HG03103 (cell line): ENCODE data around the gene KLHL40.
"Not testable (repeated sequence)": the region's sequence is repeated elsewhere in the genome, so short reads cannot be mapped to it uniquely, and the experiment has no call there.

Experiments
- ATAC-seq: cut with Tn5 transposase; IDR thresholded peaks from one replicate; pipeline ENCODE4 v1.9.1; 2021; ENCODE audit warnings: low read depth; ENCODE audit not compliant: unreplicated experiment

KLHL40 gene

DNA sequence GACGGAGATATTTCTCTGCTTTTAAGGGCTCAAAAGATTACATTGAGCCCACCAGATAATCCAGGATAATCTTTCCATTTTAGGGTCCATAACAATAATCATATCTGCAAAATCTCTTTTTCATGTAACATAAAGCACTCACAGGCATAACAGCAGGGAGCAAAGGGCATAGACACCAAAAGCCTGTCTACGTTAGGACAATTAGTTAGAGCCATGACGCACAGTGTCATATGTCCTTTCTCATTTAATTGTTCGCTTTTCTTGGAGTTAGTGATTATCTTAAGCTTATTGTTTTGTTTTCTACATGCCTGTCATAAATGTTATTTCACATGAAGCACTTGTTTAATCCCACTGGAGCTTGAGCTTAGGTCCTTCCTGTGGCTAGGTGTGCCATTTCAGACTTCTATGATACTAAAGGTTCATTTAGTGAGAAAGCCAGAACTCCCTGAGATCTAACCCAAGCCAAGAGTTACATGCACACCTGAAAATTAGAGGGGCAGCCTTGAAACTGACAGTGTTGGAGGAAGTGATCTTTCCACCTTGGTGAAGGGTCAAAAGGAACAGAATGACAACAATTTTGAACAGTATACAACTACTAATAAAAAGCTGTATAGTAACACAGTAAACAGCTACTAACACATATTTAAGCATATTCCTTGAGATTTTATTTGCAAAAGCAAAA lies 29.0 kb downstream of the KLHL40 start:
- no peak for ATAC-seq

DNA sequence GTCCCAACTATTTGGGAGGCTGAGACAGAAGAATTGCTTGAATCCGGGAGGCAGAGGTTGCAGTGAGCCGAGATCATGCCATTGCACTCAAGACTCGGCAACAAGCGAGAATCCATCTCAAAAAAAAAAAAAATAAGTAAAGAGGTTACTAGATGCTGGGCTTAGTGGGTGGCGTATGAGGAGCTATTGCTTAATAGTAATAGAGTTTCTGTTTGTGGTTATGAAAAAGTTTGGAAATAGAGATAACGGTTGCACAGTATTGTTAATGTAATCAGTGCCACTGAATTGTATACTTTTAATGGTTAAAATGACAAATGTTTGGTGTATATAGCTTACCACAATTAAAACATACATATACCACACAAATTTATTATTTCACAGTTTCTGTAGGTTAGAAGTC lies 32.0 kb downstream of the KLHL40 start:
- ATAC-seq, result no peak

DNA sequence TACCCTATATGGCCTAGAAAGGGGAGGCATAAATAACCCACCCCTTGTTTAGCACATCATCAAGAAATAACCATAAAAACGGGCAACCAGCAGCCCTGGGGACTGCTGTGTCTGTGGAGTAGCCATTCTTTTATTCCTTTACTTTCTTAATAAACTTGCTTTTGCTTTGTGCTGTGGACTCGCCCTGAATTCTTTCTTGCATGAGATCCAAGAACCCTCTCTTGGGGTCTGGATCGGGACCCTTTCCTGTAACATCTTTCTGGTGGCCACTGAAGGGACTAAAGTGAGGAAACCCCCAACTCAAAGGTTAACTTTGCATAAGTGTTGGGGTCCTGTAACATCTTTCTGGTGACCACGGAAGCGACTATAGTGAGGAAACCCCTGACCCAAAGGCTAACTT lies 33.0 kb downstream of the KLHL40 start:
- ATAC-seq, result no peak

DNA sequence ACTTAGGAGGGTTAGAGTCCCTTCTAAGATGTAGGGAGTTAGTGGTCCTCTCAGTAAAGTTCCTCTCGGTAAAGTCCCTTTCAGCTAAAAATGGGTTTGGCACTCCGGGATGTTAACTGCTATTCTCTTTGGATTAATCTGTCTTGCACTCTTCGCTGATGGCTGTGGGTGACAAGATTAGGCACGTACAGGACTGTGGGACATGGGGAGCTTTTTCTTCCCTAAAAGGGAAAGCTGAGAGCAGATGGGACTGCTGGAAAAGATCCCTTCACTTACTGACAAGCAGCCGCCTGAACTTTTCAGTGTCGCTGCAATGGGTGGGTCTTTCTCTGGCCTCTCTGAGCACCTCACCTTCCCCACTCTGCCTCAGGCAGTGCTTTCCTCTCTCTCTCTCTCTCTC lies 33.7 kb downstream of the KLHL40 start:
- ATAC-seq, result no peak

DNA sequence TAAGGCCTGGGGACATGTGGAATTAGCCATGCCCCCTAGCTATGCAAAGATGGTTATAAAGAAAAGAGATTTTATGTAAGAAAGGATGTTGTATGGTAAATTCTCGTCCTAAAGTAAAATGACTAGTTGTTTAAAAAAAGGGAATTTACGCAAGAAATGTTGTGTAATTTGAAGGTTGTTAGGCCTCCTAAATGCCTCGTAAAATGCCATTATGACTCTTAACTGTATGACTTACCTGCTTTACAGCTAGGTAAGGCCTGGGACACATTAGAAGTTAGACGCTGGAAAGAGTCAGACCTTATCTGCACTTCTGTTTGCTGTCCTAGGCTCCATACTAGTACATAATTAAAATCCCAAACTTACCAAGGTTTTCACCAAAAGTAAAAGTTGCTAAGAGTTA lies 34.8 kb downstream of the KLHL40 start:
- ATAC-seq, result no peak

DNA sequence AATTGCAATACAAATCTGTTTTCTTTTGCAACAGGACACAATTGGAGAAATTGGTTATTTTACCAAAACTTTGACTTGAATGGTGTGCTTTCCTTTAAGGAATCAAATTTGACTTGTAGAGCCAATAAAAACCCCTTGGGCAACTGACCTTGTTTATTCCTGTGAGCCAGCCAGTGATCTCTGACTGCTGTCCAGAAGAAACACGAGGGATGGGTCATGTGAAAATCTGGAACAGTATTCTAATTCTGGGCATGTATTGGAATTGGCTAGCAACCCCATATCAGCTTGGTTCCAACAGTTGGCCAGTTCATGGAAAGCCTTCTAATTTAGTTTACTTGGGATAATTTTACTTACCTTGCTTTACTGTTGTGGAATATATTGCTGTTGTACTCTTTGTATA lies 36.4 kb downstream of the KLHL40 start:
- ATAC-seq, result no peak

DNA sequence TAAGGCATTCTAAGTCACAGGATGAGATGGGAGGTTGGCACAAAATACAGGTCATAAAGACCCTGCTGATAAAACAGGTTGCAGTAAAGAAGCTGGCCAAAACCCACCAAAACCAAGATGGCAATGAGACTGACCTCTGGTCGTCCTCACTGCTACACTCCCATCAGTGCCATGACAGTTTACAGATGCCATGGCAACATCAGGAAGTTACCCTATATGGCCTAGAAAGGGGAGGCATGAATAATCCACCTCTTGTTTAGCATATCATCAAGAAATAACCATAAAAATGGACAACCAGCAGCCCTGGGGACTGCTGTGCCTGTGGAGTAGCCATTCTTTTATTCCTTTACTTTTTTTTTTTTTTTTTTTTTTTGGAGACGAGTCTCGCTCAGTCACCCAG lies 37.1 kb downstream of the KLHL40 start:
- not testable (repeated sequence) for ATAC-seq

DNA sequence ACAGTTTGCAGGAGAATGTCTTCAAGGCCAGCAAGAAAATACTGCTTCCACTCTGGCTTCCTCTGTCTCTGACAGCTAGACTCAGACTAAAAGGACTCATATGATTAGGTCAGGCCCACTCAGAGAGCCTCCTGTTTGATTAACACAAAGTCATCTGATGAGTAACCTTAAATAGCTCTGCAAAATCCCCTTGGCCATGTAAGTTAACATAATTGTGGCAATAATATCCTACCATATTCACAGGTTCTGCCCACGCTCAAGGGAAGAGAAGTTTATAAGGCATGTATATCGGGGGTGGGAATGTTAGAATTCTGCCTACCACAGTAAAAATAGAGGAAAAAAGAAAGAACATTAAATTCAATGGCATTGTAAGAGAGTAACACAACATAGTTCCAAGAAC lies 37.9 kb downstream of the KLHL40 start:
- no peak for ATAC-seq

DNA sequence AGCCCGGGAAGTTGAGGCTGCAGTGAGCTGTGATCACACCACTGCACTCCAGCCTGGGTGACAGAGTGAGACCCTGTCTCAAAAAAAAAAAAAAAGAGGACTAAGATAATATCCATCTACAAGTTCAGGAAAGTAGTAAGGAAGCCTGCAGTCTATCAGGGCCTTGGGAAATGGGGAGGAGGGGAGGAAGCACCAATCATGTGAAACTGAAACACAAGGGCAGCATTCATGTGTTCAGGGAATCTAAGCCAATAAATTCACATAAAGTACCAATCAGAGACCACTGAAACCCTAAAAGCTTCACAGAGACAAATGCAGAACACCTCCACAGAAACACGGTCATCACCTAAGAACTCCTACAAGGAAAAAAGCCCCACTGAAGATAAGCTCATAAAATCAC lies 40.1 kb downstream of the KLHL40 start:
- ATAC-seq, result no peak

DNA sequence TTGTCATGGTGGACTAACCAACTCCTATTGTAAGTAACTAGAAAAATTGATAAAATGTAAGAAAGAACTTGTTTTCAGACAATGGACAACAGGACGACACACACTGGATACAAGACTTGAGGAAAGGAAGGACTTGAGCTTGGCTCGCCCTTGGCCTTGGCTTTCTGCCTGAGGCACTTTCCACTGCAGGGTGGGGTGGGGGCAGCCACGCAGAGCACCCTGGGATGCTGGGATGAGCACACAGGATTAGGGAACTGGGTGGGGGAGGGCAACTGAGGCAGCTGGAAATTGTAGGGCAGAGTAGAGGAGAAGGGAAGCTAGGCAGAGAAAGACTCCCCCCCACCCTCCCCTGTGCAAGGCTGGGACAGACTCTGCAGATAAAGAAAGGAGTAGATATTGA lies 42.7 kb downstream of the KLHL40 start:
- no peak for ATAC-seq

DNA sequence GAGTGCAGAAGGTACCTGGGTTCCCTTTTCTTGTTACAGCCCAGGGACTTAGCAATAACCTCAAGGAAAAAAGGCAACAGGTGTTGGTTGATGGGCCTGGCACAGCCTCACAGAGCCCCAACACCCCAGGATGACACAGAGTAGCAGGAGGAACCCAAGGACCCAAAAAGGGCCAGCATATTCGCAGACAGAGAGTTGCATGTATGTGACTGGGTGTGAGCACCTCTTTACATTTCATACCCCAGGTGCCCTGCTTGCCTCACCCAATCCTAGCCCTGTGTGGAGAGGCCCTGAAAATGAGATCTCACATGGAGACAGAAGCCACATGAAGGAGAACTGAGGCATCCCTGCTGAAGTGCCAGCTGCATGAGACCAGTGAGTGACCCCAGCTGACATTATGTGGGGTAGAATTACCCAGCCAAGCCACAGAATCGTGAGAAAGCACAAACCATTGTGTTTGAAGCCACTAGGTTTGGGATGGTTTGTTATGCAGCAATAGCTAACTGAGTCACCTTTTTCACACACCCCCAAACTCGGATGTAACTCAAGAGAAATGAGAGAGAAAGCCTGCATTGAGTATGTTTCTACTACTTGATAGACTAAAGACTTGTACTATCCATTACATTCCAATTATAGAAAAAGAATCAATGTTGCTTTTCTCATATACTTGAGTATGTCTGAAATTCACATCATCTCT lies 43.5 kb downstream of the KLHL40 start:
- ATAC-seq, result no peak

DNA sequence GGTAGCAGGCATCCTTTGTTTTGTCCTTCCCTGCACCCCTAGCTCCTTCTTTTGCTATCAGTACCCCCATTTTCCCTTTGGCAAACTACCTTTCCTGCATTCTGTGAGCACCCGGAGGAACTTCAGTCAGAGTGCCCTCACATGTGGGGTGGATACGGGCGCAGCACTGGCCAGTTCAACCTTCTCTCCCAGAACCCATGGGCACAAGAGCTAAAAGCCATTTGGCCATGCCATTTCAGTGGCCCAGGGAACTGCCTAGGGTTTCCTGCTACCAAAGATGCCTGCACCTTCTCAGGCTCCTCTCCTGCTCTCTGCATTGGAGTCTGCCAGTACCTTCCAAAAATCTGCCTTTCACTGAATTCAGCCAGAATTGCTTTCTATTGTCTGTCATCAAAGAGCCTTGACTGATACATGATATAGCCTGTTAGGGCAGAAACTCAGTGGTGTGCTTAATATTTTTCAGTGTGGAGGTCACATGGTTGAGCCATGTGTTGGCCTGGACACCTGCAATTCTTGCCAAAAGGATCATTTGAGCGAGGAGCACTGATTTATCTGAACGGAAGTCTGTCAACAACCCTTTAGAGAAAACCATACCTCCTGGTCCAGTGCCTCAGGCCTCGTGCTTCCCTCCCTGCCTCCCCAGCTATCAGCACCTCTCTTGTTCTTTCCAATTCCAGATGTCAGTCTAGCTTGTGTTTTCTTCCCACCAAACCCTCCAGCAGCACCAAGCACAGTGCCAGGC lies 44.2 kb downstream of the KLHL40 start:
- ATAC-seq, result no peak

DNA sequence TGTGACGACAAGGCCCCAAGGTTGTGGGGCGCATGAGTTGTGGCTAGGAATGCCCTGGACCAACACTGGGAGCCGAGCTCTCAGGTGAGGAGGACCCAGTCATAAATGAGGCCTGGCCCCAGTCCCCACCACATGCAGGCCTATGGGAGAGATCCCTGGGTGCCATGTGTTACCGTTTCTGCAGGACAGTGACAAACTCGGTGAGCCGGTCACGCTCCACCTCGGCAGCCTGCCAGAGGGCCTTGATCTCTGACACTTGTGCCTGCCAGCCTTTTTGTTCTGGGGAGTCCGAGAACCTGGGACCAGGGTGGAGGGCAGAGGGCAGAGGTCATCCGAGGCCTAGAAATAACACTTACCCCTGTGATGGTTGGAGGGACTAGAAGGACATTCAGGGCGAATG lies 45.0 kb downstream of the KLHL40 start:
- no peak for ATAC-seq

DNA sequence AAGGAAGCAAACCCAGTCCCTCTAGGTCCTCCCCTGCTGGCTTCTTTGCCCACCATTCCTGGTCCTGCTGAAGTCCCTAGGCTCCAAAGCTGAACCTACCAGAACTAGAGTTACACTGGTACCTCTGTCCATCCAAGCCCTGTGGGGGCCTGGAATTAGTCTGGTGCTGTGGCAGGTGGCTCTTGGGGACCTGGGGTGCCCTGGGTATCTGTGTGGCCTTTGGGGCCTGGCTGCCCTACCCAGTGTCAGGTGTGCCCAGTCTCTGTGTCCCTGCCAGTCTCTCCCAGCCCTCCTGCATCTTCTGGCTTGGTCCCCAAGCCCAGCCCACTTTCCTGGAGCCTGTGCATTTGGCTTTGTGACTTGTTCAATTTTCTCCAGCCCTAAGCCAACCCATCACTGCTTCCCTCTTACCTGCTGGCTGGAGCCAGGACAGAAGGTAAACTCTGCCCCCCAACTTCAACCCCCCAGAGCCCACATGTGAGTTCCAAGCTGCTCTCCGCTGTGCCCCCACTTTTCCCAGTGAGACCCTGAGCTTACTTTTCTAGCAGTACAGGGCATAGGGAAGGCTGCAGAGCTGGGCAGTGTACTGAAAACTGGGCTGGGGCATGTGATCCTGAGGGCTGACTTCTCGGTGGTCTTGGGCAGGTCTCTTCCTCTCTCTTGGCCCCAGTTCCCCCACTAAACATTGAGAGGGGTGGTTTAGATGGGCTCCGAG lies 45.5 kb downstream of the KLHL40 start:
- ATAC-seq, result no peak

DNA sequence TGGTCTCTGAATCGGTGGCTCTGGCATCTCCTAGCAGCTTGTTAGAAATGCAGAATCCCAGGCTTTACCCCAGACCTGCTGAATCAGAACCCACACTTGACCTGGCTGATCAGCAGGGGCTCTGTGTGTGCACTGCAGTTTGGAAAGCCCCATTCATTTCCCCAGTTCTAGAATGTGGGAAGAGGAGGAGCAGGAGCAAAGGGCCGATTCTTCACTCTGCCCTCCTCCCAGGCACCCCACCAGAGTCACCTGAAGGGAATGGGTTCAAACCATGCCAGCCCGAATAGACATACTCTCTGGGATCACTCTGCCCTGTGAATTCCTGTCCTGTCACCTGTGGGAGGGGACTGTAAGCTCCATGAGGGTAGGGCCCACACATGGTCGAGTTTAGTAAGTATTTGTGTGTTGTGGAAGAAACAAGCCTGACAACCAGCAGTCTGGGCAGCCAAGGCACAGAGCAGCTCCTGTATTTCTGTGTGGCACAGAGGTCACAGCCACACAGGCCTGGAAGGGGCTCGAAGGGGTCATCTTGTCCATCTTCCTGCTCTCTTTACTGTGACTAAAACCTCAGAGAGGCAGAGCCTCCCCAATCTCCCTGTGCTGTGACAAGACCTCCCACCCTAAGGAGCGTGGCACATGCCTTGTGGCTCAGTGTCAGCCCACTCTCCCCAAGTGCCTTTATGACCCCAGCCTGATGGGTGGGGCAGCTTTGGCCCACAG lies 46.3 kb downstream of the KLHL40 start:
- no peak for ATAC-seq

DNA sequence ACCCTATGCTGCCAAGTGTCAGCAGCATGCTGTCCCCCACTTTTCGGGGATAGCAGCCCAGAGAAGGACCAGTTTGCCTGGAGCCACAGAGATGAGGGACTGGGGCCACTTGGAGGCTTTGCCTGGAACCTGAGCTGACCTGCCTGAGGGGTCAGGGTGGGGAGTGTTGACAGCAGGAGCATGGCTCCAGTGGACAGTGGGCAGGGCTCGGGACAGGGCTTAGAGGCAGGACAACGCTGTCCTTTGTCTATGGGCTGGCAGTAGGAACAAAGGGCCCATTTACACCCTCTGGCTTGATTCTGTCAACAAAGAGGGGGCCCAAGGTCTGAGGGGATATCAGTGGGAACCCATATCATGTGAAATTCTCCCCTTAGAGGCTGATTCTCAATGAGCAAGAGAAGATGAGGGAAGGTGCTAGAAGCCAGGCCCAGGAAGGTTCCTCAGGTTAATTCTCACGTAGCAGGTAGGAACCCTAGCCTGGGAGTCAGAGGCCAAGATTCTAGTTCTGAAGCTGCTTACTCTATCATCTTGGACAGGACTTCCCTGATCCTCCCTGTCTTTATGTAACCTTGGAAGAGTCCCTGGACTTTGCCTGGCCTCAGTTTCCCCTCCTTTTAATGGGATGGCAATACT lies 47.0 kb downstream of the KLHL40 start:
- ATAC-seq, result no peak

DNA sequence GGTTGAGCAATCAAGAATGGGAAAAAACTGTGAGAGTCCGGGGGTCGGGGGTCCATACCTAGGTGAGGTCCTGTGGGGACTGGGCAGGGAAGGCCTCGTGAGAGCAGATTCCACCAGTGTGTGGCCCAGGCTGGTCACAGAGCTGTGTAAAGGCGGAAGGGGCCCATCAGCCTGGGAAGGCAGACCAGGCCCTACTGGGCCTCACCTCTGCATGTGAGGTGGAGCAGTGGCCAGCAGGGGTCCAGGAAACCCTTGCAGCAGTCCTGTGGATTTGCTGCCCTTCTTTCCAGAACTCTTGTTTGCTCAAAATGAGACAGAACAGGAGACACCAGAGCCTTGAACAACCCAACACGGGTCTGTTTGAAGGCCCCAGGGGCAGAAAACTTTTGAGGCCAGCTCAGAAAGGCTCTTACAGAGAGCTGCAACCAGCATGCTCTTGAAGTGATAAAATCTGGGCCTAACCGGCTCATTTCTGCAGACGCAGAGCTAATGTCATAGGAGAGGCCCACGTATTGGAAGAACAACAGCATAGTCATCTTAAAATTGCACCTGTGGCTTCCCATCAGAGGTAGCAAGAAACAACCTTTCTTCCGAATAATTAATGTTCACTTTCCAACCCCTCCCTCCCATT lies 47.6 kb downstream of the KLHL40 start:
- ATAC-seq, result no peak

DNA sequence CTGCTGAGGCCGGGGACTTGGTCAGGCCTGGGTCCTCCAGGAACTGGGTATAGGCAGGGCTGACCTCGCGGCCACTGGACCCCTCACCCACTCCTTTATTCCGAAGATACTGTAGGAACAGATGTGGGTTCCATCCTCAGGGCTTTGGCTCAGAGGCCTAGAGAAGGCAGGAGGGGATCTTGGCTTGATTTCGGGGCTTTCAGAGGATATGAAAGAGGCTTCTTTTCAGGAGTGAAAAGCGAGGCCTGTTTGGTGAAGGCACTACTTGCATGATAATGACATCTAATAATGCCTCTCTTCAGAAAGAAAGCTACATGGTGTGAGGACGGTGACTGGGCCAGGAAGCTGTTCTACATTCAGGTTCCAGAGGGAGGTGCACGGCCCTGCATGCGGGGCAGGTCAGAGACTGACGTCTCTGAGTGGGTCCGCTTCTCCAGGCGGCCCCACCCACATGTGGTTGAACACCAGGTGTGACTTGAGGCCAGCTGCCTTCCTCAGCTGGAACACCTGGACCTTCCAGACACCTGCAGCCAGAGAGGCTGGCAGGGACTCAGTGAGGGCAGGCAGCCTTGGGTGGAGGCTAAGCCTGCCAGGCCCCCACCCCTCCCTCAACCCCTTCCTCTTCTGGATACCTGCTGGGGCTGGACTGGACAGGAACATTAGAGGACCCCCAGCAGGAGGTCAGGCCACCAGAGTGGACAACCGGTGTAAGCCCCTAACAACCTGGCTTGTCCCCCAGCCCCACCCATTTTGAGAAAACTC lies 48.3 kb downstream of the KLHL40 start:
- no peak for ATAC-seq
